ENCODE results near the gene ANKS3.

ANKS3 gene

DNA sequence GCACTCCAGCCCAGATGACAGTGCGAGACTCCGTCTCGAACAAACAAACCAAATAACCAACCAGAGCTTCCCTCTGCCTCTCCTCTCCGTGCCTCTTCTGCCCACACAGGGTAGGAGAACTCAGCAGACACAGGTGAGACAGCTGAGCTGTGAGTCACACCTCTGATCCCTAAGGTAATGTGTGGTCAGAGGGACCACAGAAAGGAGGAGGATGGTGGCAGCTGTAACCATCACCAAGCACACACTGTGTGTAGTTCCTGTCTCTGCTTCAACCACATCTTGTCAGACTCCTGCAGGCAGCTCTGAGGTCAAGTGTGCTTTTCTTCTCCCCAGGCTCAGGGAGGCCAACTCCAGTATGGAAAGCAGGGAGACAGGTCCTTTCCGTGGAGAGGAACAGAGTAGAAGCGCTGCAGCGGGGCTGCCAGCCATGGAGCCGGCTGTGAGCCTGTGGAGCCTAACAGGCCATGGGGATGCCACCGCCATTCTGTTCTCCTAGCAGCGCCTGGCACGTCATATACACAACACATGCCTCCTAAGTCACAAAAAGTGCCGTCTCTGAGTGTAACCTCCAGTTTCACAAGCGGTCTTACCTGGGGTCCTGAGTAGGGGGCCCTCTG is 33.6 kb downstream of the ANKS3 start:
- no peaks in the 10 kb centered on the region for H3K9me3 ChIP-seq (ENCODE audit: severe bottlenecking)
- H3K27ac ChIP-seq: no peak overlapping the region
- no peak for DNase-seq
- no peaks in the 10 kb centered on the region for H3K27me3 ChIP-seq (ENCODE audit: insufficient read depth, low read depth, severe bottlenecking)
- TF ChIP-seq, protein P1, sequence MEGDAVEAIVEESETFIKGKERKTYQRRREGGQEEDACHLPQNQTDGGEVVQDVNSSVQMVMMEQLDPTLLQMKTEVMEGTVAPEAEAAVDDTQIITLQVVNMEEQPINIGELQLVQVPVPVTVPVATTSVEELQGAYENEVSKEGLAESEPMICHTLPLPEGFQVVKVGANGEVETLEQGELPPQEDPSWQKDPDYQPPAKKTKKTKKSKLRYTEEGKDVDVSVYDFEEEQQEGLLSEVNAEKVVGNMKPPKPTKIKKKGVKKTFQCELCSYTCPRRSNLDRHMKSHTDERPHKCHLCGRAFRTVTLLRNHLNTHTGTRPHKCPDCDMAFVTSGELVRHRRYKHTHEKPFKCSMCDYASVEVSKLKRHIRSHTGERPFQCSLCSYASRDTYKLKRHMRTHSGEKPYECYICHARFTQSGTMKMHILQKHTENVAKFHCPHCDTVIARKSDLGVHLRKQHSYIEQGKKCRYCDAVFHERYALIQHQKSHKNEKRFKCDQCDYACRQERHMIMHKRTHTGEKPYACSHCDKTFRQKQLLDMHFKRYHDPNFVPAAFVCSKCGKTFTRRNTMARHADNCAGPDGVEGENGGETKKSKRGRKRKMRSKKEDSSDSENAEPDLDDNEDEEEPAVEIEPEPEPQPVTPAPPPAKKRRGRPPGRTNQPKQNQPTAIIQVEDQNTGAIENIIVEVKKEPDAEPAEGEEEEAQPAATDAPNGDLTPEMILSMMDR (IDR thresholded peaks at IDR 0.05; ENCODE audit: low read depth, low read length): no peak
- peaks cover 88% of the 10 kb centered on the region for H3K36me3 ChIP-seq
- H3K4me3 ChIP-seq (ENCODE audit: low read depth, low read length): no peak overlapping the region

DNA sequence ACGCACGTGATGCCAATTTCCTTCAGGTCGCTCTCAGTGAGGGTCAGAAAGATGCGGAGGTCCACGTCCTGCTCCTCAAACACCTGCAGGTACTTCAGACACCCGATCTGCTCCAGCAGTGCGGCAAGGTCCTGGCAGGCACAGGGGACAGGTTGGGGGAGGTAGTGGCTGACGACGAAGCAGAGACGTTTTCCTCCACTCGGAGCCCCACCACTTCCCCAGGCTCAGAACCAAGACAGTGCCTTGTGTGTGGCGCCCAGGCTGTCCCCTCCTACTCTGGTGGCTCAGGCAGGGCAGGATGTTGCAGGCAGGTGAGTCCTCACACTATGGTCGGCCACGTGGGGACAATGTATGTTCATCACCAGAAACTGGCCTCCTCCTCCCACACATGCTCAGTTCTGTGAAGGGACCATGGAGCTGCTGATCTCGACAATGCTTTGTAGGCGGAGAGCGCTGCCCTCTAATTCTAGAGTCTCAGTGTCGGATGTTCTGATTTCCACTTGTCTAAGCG is 35.0 kb downstream of the ANKS3 start:
- no peak overlapping the region for H3K27ac ChIP-seq
- H3K27me3 ChIP-seq (ENCODE audit: insufficient read depth, low read depth, severe bottlenecking): no peaks in the 10 kb centered on the region
- no peaks in the 10 kb centered on the region for H3K9me3 ChIP-seq (ENCODE audit: severe bottlenecking)
- no peak for DNase-seq
- no peak overlapping the region for H3K4me3 ChIP-seq (ENCODE audit: low read depth, low read length)
- TF ChIP-seq, protein P1 (IDR thresholded peaks at IDR 0.05; ENCODE audit: low read depth, low read length): no peak
- peaks cover 85% of the 10 kb centered on the region for H3K36me3 ChIP-seq

DNA sequence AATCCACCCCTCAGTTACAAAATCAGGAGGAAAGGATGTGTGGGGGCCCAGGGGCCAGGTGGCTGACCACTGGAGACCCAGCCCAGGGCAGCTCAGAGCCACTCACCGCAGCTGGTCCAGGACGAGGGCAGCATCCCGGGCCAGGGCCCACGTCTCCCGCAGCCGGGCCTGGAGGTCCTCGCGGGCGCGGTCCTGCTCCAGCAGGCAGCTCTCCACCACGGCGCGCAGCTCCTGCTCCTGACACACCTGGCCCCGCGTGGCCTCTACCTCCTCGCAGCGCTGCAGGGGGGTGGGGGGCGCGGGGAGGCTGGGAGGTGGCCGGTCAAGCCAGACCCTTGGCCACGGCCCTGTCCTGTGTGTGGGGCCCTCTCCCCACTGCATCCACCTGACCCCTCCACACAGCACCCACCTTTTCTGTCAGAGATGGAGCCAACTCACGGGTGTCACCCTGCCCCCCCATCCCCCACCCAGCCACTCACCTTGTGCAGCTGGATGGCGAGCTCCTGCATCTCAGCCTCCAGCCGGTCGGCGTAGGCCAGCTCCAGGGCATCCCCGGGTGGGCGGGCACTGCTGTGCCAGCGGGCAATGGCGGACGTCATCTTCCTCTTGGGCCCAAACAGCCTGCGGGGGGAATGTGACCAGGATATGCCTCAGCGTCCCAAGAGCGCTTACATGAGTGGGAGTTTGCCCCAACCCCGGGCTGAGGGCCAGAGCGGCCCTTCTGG is 35.6 kb downstream of the ANKS3 start:
- Histone ChIP-seq H3K27me3 (ENCODE audit: insufficient read depth, low read depth, severe bottlenecking) (no peaks in the 10 kb centered on the region), H3K4me3 (ENCODE audit: low read depth, low read length) (no peak overlapping the region), H3K9me3 (ENCODE audit: severe bottlenecking) (no peaks in the 10 kb centered on the region), H3K36me3 (peaks cover 84% of the 10 kb centered on the region), H3K27ac (no peak overlapping the region)
- DNase-seq: no peak
- TF ChIP-seq, protein P1 (IDR thresholded peaks at IDR 0.05; ENCODE audit: low read depth, low read length): no peak

DNA sequence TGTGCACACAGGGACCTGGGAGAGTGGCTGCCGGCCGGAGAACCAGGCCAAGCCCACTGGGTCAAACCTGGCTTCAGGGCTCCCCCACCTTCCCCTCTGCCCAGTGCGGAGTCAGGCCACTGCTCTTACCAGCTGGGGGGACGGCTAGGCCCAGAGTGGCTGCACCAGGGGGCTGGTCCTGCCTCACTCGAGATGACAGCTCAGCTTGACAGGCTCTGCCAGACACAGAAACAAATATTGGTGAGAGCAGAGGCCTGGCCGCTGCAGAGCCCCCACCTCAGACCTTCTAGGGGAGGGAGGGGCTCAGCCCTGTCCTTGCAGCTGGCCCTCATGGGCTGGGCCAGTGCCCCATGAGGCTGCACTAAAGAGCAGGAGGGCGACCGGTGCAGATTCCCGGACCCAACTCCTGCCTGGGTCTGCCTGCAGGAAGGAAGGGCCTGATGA is 36.2 kb downstream of the ANKS3 start:
- H3K4me3 ChIP-seq (ENCODE audit: low read depth, low read length): no peak overlapping the region
- H3K27ac ChIP-seq: no peak overlapping the region; the same call in 1 of the 2 replicates
- H3K27me3 ChIP-seq (ENCODE audit: insufficient read depth, low read depth, severe bottlenecking): no peaks in the 10 kb centered on the region
- H3K36me3 ChIP-seq: peaks cover 80% of the 10 kb centered on the region
- no peak for DNase-seq
- H3K9me3 ChIP-seq (ENCODE audit: severe bottlenecking): no peaks in the 10 kb centered on the region
- TF ChIP-seq, protein P1 (IDR thresholded peaks at IDR 0.05; ENCODE audit: low read depth, low read length): no peak

DNA sequence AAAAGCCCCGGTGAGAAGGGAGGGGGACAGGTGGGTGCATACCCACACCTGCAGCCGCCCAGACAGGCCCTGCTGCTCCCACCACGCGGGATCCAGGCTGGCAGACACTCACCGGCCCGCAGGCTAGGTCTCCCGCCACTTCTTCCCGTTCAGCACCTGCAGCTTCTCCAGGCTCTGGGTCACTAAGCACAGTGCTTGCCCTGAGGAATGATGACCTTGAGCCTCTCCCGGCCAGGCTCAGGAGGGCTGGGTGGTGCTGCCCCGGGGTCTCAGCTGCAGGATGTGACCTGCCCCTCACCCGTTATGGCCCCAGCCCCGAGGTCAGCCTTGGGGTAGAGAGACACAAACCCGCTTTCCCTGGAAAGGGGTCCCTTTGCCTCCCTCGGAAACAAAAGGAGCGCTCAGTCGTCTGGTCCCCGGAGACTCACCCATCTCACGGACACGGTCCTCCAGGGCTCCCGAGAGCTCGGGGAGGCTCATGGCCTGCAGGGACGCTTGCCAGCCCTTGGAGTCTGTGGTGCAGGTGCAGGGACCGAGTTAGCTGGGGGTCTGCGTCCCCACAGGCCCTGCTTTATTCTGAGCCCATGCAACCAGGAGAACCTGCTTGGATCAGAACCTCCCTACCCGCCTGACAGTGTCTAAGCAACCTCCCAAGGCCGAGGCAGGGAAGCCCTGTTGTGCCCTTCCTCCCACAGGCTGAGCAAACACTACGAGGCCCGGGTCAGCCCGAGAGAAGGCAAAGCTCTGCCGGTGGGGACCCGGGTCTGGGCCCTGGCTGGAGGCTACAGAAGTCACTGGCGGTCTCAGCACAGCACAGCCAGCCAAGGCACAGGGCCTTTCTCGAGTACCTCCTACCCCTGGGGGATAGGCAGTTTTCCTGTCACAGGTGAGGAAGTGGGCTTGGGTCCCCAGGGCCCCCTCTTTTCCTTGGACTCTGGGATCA is 36.9 kb downstream of the ANKS3 start:
- H3K4me3 ChIP-seq (ENCODE audit: low read depth, low read length): no peak overlapping the region
- peaks cover 75% of the 10 kb centered on the region for H3K36me3 ChIP-seq
- no peaks in the 10 kb centered on the region for H3K27me3 ChIP-seq (ENCODE audit: insufficient read depth, low read depth, severe bottlenecking)

More for the DNA sequence above, 36.9 kb downstream of the ANKS3 start:
- H3K27ac ChIP-seq: no peak overlapping the region; the same call in 1 of the 2 replicates
- no peaks in the 10 kb centered on the region for H3K9me3 ChIP-seq (ENCODE audit: severe bottlenecking)
- TF ChIP-seq, protein P1 (IDR thresholded peaks at IDR 0.05; ENCODE audit: low read depth, low read length): no peak
- no peak for DNase-seq

Data from WERI-Rb-1 (cell line).